ENCODE data around the gene MAPK4.

DNA sequence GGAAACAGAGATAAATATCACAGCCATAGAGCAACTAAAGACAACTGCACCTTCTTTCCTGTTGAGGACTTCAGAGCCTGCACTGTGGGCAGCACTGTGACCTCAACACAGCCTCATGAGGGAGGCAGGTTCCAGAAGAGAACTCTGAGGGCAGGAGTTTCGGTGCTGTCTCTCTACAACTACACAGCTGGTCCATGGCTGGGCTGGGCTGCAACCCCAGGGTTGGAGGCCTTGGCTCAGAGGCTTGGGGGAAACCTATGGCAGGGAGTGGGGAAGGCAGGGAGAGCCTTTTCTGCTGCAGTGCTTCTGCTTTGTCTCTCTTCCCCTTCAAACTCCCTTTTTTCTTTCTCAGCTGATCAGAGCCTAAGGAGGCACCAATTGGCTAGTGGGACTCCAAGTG is 193.4 kb downstream of the MAPK4 start:
- TF ChIP-seq, protein P1, sequence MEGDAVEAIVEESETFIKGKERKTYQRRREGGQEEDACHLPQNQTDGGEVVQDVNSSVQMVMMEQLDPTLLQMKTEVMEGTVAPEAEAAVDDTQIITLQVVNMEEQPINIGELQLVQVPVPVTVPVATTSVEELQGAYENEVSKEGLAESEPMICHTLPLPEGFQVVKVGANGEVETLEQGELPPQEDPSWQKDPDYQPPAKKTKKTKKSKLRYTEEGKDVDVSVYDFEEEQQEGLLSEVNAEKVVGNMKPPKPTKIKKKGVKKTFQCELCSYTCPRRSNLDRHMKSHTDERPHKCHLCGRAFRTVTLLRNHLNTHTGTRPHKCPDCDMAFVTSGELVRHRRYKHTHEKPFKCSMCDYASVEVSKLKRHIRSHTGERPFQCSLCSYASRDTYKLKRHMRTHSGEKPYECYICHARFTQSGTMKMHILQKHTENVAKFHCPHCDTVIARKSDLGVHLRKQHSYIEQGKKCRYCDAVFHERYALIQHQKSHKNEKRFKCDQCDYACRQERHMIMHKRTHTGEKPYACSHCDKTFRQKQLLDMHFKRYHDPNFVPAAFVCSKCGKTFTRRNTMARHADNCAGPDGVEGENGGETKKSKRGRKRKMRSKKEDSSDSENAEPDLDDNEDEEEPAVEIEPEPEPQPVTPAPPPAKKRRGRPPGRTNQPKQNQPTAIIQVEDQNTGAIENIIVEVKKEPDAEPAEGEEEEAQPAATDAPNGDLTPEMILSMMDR (IDR thresholded peaks at IDR 0.05; ENCODE audit: borderline replicate concordance, extremely low read depth, low read length, poor library complexity, severe bottlenecking), result no peak
- no peak for TF ChIP-seq EZH2 (IDR thresholded peaks at IDR 0.05; ENCODE audit: borderline replicate concordance, low read depth, low read length, severe bottlenecking)

Measured in DND-41 (cell line).